ENCODE measurements around the gene ADAMTS2. TPM values are rescaled to one million over a fixed set of nuclear protein-coding genes. Genes with fewer than 3 reads are reported as not detected.

ADAMTS2 gene
- total and polyA plus RNA-seq, 2 donors (not counting 3 experiments of a cell fraction or from before 2014, with no cell fraction given) = not detected

- H3K36me3 ChIP-seq (ENCODE audit: control insufficient read depth in 2 of 2, extremely low read depth in 1 of 2, insufficient read depth in 2 of 2, low read length in 2 of 2) = no peaks in the 10 kb centered on the region
- intact Hi-C loops (cut with micrococcal nuclease) = no loop called here
- no peak overlapping the region for H3K27ac ChIP-seq (ENCODE audit: insufficient read depth, low read depth, low read length)
- ChIA-PET CTCF (no interaction called here), POLR2A (no interaction called here)
- no peak overlapping the region for H3K9ac ChIP-seq (replicated peaks; ENCODE audit: extremely low read depth, insufficient read depth, low read length)
- H3K4me3 ChIP-seq (replicated peaks in 1 of 3; ENCODE audit: insufficient read depth in 1 of 3, low read depth in 1 of 3, low read length in 3 of 3) = no peak overlapping the region
- BruUV-seq (replicated peaks) = no TSS peak
- H2AFZ ChIP-seq (ENCODE audit: low read depth, low read length) = no peak overlapping the region
- H3K4me2 ChIP-seq (ENCODE audit: insufficient read depth, low read length) = no peak overlapping the region
- dilution Hi-C loops (cut with MboI; ENCODE audit: extremely low pct_ligation_motif_present, low sequenced_read_pairs) = no loop called here
- no peaks in the 10 kb centered on the region for H3K9me1 ChIP-seq (replicated peaks; ENCODE audit: control insufficient read depth, extremely low read depth, insufficient read depth, low read length)
- no peaks in the 10 kb centered on the region for H3K27me3 ChIP-seq (ENCODE audit: control insufficient read depth in 2 of 2, insufficient read depth in 2 of 2, low read length in 2 of 2)
- no peak for FAIRE-seq
- peaks cover 3% of the 10 kb centered on the region for H3K9me3 ChIP-seq (replicated peaks; ENCODE audit: control insufficient read depth, insufficient read depth, low read length)
- H3K4me1 ChIP-seq (ENCODE audit: control insufficient read depth, extremely low read depth, insufficient read depth, low read length) = no peaks in the 10 kb centered on the region
- no peak for TF ChIP-seq MYC (IDR thresholded peaks at IDR 0.05; ENCODE audit: low read depth, low read length)
- TF ChIP-seq GATA2 (IDR thresholded peaks at IDR 0.05; ENCODE audit: insufficient read depth, insufficient read length, low read depth, low read length) = no peak
- TF ChIP-seq CTCF (IDR thresholded peaks at IDR 0.05; ENCODE audit: extremely low read depth in 1 of 2, insufficient read depth in 1 of 2, low read depth in 1 of 2, low read length in 2 of 2) = no peak
- TF ChIP-seq JUN (IDR thresholded peaks at IDR 0.05; ENCODE audit: borderline replicate concordance, insufficient read depth, insufficient read length, low read depth) = no peak
- no peak for TF ChIP-seq POLR2AphosphoS5 (IDR thresholded peaks at IDR 0.05; ENCODE audit: insufficient read depth, low read depth, low read length)
- no peaks in the 10 kb centered on the region for H4K20me1 ChIP-seq (replicated peaks; ENCODE audit: control insufficient read depth, extremely low read depth, insufficient read depth, low read length)
- DNase-seq (ENCODE audit: low read depth, low spot score) = no peak
- no peaks in the 10 kb centered on the region for H3K79me2 ChIP-seq (ENCODE audit: control insufficient read depth, insufficient read depth, low read length)
Observed at GRCh38 chr5:179380211-179381035, 35.2 kb upstream of the ADAMTS2 start.
